IMR-90 (cell line): ENCODE results near the gene RNF212. TPM values are rescaled to one million over a fixed set of nuclear protein-coding genes. Genes with fewer than 3 reads are reported as not detected.

Source experiments
- ATAC-seq: fragments of 200-7000 bp; cut with Tn5 transposase; 2 replicates; pipeline ENCODE4 v1.9.1; 2020; ENCODE audit warnings: low read depth, mild to moderate bottlenecking, moderate library complexity
- BruUV-seq: library from RNA; stranded (reverse); fragments of 400-500 nt; replicated peaks from 2 replicates; lab custom pipeline; 2021; lab: Mats Ljungman, UMichigan
- CTCF ChIA-PET: fragments of 300-600 bp; formaldehyde crosslinking; extraction: SDS; loops from one replicate; lab custom pipeline; 2021; ENCODE audit warnings: antibody characterized with exemption; lab: Yijun Ruan, JAX
- POLR2A ChIA-PET: fragments of 300-600 bp; sonication (Branson Sonifier 250); formaldehyde crosslinking; loops from one replicate; lab custom pipeline; 2022; ENCODE audit warnings: antibody characterized with exemption; ENCODE audit not compliant: unreplicated experiment; lab: Charles Lee
- DNase-seq: peaks from one replicate; pipeline ENCODE4 v3.0.0; 2013
- H2AFZ ChIP-seq: replicated peaks from 2 replicates; pipeline ENCODE3; 2013; ENCODE audit warnings: low read length, mild to moderate bottlenecking; ENCODE audit not compliant: poor library complexity
- H2AK5ac ChIP-seq: 2 replicates; pipeline ENCODE4 v1.6.1; 2013; ENCODE audit warnings: low read depth, low read length, inconsistent platforms
- H2AK9ac ChIP-seq: replicated peaks from 2 replicates; pipeline ENCODE3; 2013; ENCODE audit warnings: mild to moderate bottlenecking, low read depth, low read length, moderate library complexity; ENCODE audit not compliant: poor library complexity
- H2BK120ac ChIP-seq: 2 replicates; pipeline ENCODE4 v1.6.1; 2013; ENCODE audit warnings: low read depth, low read length, inconsistent platforms
- H2BK15ac ChIP-seq: 3 replicates; pipeline ENCODE4 v1.6.1; 2013; ENCODE audit warnings: low read depth, low read length, inconsistent platforms
- H2BK20ac ChIP-seq: 2 replicates; pipeline ENCODE4 v1.6.1; 2013; ENCODE audit warnings: low read depth, mild to moderate bottlenecking, inconsistent platforms, low read length, moderate library complexity
- H2BK5ac ChIP-seq: 2 replicates; pipeline ENCODE4 v1.6.1; 2013; ENCODE audit warnings: mild to moderate bottlenecking, low read depth, low read length, inconsistent platforms; ENCODE audit not compliant: poor library complexity, severe bottlenecking
- H3K14ac ChIP-seq: replicated peaks from 2 replicates; pipeline ENCODE4 v1.6.1; 2013; ENCODE audit warnings: low read depth, low read length, inconsistent platforms
- H3K18ac ChIP-seq: 2 replicates; pipeline ENCODE4 v1.6.1; 2013; ENCODE audit warnings: low read depth, low read length, control low read depth
- H3K23ac ChIP-seq: 2 replicates; pipeline ENCODE4 v1.6.1; 2013; ENCODE audit warnings: low read depth, low read length, inconsistent platforms
- H3K27ac ChIP-seq: 2 replicates; pipeline ENCODE4 v1.5.1; 2013; ENCODE audit warnings: mild to moderate bottlenecking, control low read depth, low read length; ENCODE audit not compliant: insufficient read depth
- H3K27me3 ChIP-seq: 2 replicates; pipeline ENCODE4 v1.6.1; 2013; ENCODE audit warnings: low read length; ENCODE audit not compliant: control insufficient read depth, insufficient read depth
- H3K36me3 ChIP-seq: 2 replicates; pipeline ENCODE4 v1.6.1; 2013; ENCODE audit warnings: low read length, mixed read lengths; ENCODE audit not compliant: control insufficient read depth, insufficient read depth
- H3K4ac ChIP-seq: 2 replicates; pipeline ENCODE4 v1.6.1; 2013; ENCODE audit warnings: low read depth, low read length, inconsistent platforms
- H3K4me1 ChIP-seq: 2 replicates; pipeline ENCODE4 v1.6.1; 2013; ENCODE audit warnings: low read length, mixed read lengths; ENCODE audit not compliant: control insufficient read depth, insufficient read depth
- H3K4me2 ChIP-seq: 2 replicates; pipeline ENCODE4 v1.6.1; 2013; ENCODE audit warnings: low read depth, mild to moderate bottlenecking, control low read depth, low read length, moderate library complexity
- H3K4me3 ChIP-seq: 2 replicates; pipeline ENCODE4 v1.5.1; 2013; ENCODE audit warnings: low read depth, mild to moderate bottlenecking, control low read depth, low read length, moderate library complexity; ENCODE audit not compliant: insufficient read depth
- H3K56ac ChIP-seq: 2 replicates; pipeline ENCODE4 v1.6.1; 2013; ENCODE audit warnings: low read length, inconsistent platforms; ENCODE audit not compliant: insufficient read depth; ENCODE audit errors: extremely low read depth
- H3K79me1 ChIP-seq, 2 experiments: 2 replicates each; pipeline ENCODE4 v1.6.1; 2013; ENCODE audit warnings: low read length in 2 of 2, inconsistent platforms in 1 of 2, low read depth in 1 of 2
- H3K9ac ChIP-seq: 2 replicates; pipeline ENCODE4 v1.6.1; 2013; ENCODE audit warnings: low read depth, low read length, control low read depth
- H3K9me1 ChIP-seq: 2 replicates; pipeline ENCODE4 v1.6.1; 2013; ENCODE audit warnings: low read length, inconsistent platforms; ENCODE audit not compliant: insufficient read depth
- H3K9me3 ChIP-seq: 2 replicates; pipeline ENCODE4 v1.6.1; 2013; ENCODE audit warnings: low read length; ENCODE audit not compliant: control insufficient read depth, insufficient read depth
- H4K20me1 ChIP-seq: 2 replicates; pipeline ENCODE4 v1.6.1; 2013; ENCODE audit warnings: low read length, inconsistent platforms; ENCODE audit not compliant: insufficient read depth
- H4K5ac ChIP-seq: 2 replicates; pipeline ENCODE4 v1.6.1; 2013; ENCODE audit warnings: mild to moderate bottlenecking, low read depth, low read length, control low read depth
- H4K8ac ChIP-seq, 2 experiments: 2 replicates each; pipeline ENCODE4 v1.6.1; 2013; ENCODE audit warnings: low read depth in 2 of 2, low read length in 2 of 2, control low read depth in 1 of 2, inconsistent platforms in 1 of 2
- H4K91ac ChIP-seq: 2 replicates; pipeline ENCODE4 v1.6.1; 2013; ENCODE audit warnings: low read depth, low read length, inconsistent platforms; ENCODE audit not compliant: insufficient read depth
- BHLHE40 ChIP-seq: fragments of 150-350 bp; IDR thresholded peaks from 2 replicates; pipeline ENCODE4 v1.6.1; 2016; ENCODE audit warnings: mild to moderate bottlenecking, low read depth, low read length
- CTCF ChIP-seq: conservative IDR thresholded peaks from 2 replicates; pipeline ENCODE4 v1.5.1; 2012; ENCODE audit warnings: mild to moderate bottlenecking, low read depth, low read length, improper control_type of control experiment
- MAFK ChIP-seq: IDR thresholded peaks from 2 replicates; pipeline ENCODE4 v1.6.1; 2012; ENCODE audit warnings: low read depth, low read length, improper control_type of control experiment
- MXI1 ChIP-seq: IDR thresholded peaks from 2 replicates; pipeline ENCODE4 v1.6.1; 2012; ENCODE audit warnings: low read depth, mild to moderate bottlenecking, low read length, moderate library complexity, borderline replicate concordance
- NFE2L2 ChIP-seq: fragments of 150-350 bp; IDR thresholded peaks from 2 replicates; pipeline ENCODE4 v1.6.1; 2016; ENCODE audit warnings: low read depth, mild to moderate bottlenecking, low read length
- POLR2A ChIP-seq: IDR thresholded peaks from 2 replicates; pipeline ENCODE4 v1.6.1; 2012; ENCODE audit warnings: mild to moderate bottlenecking, low read depth, low read length
- RAD21 ChIP-seq: IDR thresholded peaks from 2 replicates; pipeline ENCODE4 v1.6.1; 2012; ENCODE audit warnings: low read length, improper control_type of control experiment
- RFX5 ChIP-seq: IDR thresholded peaks from 2 replicates; pipeline ENCODE4 v1.8.0; 2012; ENCODE audit warnings: low read depth, mild to moderate bottlenecking, low read length, moderate library complexity
- SMC3 ChIP-seq: fragments of 150-350 bp; IDR thresholded peaks from 2 replicates; pipeline ENCODE4 v1.6.1; 2016; ENCODE audit warnings: low read depth, mild to moderate bottlenecking, antibody characterized with exemption, low read length, moderate library complexity
- WGBS, 2 experiments: methylation state at CpG; one replicate each; pipeline versions ENCODE4 v1.1.5 to v1.1.7; 2013; ENCODE audit warnings: missing lambda C conversion rate in 2 of 2; ENCODE audit not compliant: insufficient read length in 1 of 2; ENCODE audit errors: extremely low coverage in 2 of 2; 5-methylcytosine and 5-hydroxymethylcytosine counted together
- dilution Hi-C: fragments of 300-500 bp; cut with HindIII; formaldehyde crosslinking; loops from one replicate; pipeline ENCODE4 v1.14.3; 2018; ENCODE audit warnings: low sequenced_read_pairs; ENCODE audit not compliant: unreplicated experiment
- in situ Hi-C: fragments of 300-500 bp; cut with MboI; formaldehyde crosslinking; loops from 3 replicates; pipeline ENCODE4 v1.14.3; 2019; ENCODE audit warnings: low sequenced_read_pairs, inconsistent platforms, mixed read lengths
- intact Hi-C: fragments of 100-400 bp; cut with micrococcal nuclease; formaldehyde crosslinking; loops from 2 replicates; pipeline ENCODE4 v1.10.0; 2022
- polyA plus RNA-seq, 3 experiments: library from polyadenylated mRNA; depleted of rRNA; stranded (reverse); fragments of >200 nt; gene quantifications; 2 replicates each; pipeline ENCODE4 v1.2.3, GENCODE V29; 2012; ENCODE audit warnings: low replicate concordance in 1 of 3
- total RNA-seq: library from RNA; depleted of rRNA; stranded (reverse); fragments of >200 nt; gene quantifications from 2 replicates; pipeline ENCODE4 v1.2.3, GENCODE V29; 2012

Gene RNF212
- total and polyA plus RNA-seq, 2 of the 4 experiments (the other 2 are of a cell fraction): under 0.01 to 0.51 TPM

GRCh38 chr4:1092983-1093361 is 20.4 kb downstream of the RNF212 start:
- BruUV-seq: no TSS peak
- in situ Hi-C loops: no loop called here
- WGBS, 2 experiments: no CpG with 5 or more reads among the region's 4 CpGs

More at GRCh38 chr4:1092983-1093361, 20.4 kb downstream of the RNF212 start:
- H4K91ac ChIP-seq: no peak overlapping the region
- H4K20me1 ChIP-seq: no peaks in the 10 kb centered on the region
- peaks cover 22% of the 10 kb centered on the region for H3K27me3 ChIP-seq
- H2BK5ac ChIP-seq: no peak overlapping the region
- H3K79me1 ChIP-seq: no peaks in the 10 kb centered on the region
- no peaks in the 10 kb centered on the region for H3K4me1 ChIP-seq
- no peak overlapping the region for H2BK120ac ChIP-seq
- no peak overlapping the region for H4K8ac ChIP-seq
- CTCF ChIA-PET: no interaction called here
- no peak overlapping the region for H3K9ac ChIP-seq
- H2BK15ac ChIP-seq: no peak overlapping the region
- H2BK20ac ChIP-seq: no peak overlapping the region
- no peaks in the 10 kb centered on the region; the same call in 1 of the 2 replicates for H3K9me1 ChIP-seq
- dilution Hi-C loops: no loop called here
- H2AFZ ChIP-seq: no peak overlapping the region
- H3K27ac ChIP-seq: no peak overlapping the region
- no peak overlapping the region for H3K4ac ChIP-seq
- no peak overlapping the region for H3K14ac ChIP-seq
- no peak overlapping the region for H3K4me3 ChIP-seq
- H3K4me2 ChIP-seq: no peak overlapping the region
- POLR2A ChIA-PET: no interaction called here
- no peak overlapping the region for H2AK9ac ChIP-seq
- DNase-seq (no peak), ATAC-seq (no peak)
- H4K5ac ChIP-seq: no peak overlapping the region
- peaks cover 8% of the 10 kb centered on the region for H3K9me3 ChIP-seq
- TF ChIP-seq RFX5 (no peak), CTCF (no peak), POLR2A (no peak), MAFK (no peak), SMC3 (no peak), RAD21 (no peak), NFE2L2 (no peak), MXI1 (no peak), BHLHE40 (no peak)
- H3K56ac ChIP-seq: no peak overlapping the region
- H3K23ac ChIP-seq: no peak overlapping the region
- no peaks in the 10 kb centered on the region for H3K36me3 ChIP-seq
- no peak overlapping the region for H2AK5ac ChIP-seq
- H3K18ac ChIP-seq: no peak overlapping the region
- intact Hi-C loops: no loop called here
